DND-41 (cell line): ENCODE results near the gene UPF3A.

Experiments
- CTCF ChIP-seq: IDR thresholded peaks from 2 replicates; pipeline ENCODE4 v1.5.1; 2012; ENCODE audit warnings: borderline replicate concordance, low read length, moderate library complexity, mild to moderate bottlenecking; ENCODE audit not compliant: poor library complexity, severe bottlenecking; ENCODE audit errors: extremely low read depth
- EZH2 ChIP-seq: IDR thresholded peaks from 3 replicates; pipeline ENCODE4 v1.6.1; 2012; ENCODE audit warnings: borderline replicate concordance, low read depth, mild to moderate bottlenecking, moderate library complexity, low read length, inconsistent platforms; ENCODE audit not compliant: severe bottlenecking

- TF ChIP-seq CTCF (no peak), EZH2 (no peak)
Measured at GRCh38 chr13:114282041-114282670, 755 bp downstream of the UPF3A start.
